Lower leg skin (tissue), 4 donors: ENCODE measurements around the gene TXNDC9. TPM values are rescaled to one million over a fixed set of nuclear protein-coding genes. Genes with fewer than 3 reads are reported as not detected.
A peak's percentile ranks its signal among the peaks of the same experiment; 100 is the strongest.
"Not testable (repeated sequence)": the region's sequence is repeated elsewhere in the genome, so short reads cannot be mapped to it uniquely, and the experiment has no call there.

Experiments used
- DNase-seq, 2 donors: peaks; one replicate each; pipeline ENCODE4 v3.0.0-alpha.2; 2019; ENCODE audit warnings: low spot score in 2 of 2
- H3K4me3 ChIP-seq: fragments of 200-600 bp; sonication (generic); 2 replicates; pipeline ENCODE4 v1.5.1; 2017; ENCODE audit warnings: mild to moderate bottlenecking, low read depth; ENCODE audit not compliant: poor library complexity, severe bottlenecking
- POLR2A ChIP-seq, 2 donors: fragments of 450-650 bp; IDR thresholded peaks; one replicate each; pipeline ENCODE4 v1.6.1; 2016 to 2017; ENCODE audit warnings: antibody characterized with exemption in 2 of 2, mild to moderate bottlenecking in 1 of 2, moderate library complexity in 1 of 2
- WGBS, 2 donors: methylation state at CpG; one replicate each; pipeline ENCODE4 v1.1.5; 2018; 5-methylcytosine and 5-hydroxymethylcytosine counted together
- intact Hi-C: fragments of 100-400 bp; cut with DNase I; formaldehyde crosslinking; loops from one replicate; pipeline ENCODE4 v1.15.0; 2023; ENCODE audit warnings: low total_unique reads
- total RNA-seq, 4 donors: library from RNA; depleted of rRNA; stranded (reverse); fragments of >200 nt; gene quantifications; one replicate each; pipeline ENCODE4 v1.1.0, GENCODE V29; 2016
- TF ChIP-seq, protein P1 (sequence below), 3 donors: fragments of 450-650 bp; IDR thresholded peaks; one replicate each; pipeline ENCODE4 v1.5.1; 2016; ENCODE audit warnings: antibody characterized with exemption in 3 of 3, mild to moderate bottlenecking in 3 of 3, moderate library complexity in 2 of 3

TXNDC9 gene
- total RNA-seq, 4 donors from 2014 or later, result 22.8 to 36.5 (median 33.1) TPM

GRCh38 chr2:99338029-99338585 lies 2.0 kb upstream of the TXNDC9 start:
- intact Hi-C loops, result no loop called here
- 1 to 2% methylated on average over 17 of the region's 17 CpGs for WGBS, 2 donors
- no peak for DNase-seq
- H3K4me3 ChIP-seq, result peak overlapping the region; percentile 77
- TF ChIP-seq, protein P1, sequence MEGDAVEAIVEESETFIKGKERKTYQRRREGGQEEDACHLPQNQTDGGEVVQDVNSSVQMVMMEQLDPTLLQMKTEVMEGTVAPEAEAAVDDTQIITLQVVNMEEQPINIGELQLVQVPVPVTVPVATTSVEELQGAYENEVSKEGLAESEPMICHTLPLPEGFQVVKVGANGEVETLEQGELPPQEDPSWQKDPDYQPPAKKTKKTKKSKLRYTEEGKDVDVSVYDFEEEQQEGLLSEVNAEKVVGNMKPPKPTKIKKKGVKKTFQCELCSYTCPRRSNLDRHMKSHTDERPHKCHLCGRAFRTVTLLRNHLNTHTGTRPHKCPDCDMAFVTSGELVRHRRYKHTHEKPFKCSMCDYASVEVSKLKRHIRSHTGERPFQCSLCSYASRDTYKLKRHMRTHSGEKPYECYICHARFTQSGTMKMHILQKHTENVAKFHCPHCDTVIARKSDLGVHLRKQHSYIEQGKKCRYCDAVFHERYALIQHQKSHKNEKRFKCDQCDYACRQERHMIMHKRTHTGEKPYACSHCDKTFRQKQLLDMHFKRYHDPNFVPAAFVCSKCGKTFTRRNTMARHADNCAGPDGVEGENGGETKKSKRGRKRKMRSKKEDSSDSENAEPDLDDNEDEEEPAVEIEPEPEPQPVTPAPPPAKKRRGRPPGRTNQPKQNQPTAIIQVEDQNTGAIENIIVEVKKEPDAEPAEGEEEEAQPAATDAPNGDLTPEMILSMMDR (IDR thresholded peaks at IDR 0.05), result no peak
- TF ChIP-seq POLR2A (IDR thresholded peaks at IDR 0.05), result no peak

DNA sequence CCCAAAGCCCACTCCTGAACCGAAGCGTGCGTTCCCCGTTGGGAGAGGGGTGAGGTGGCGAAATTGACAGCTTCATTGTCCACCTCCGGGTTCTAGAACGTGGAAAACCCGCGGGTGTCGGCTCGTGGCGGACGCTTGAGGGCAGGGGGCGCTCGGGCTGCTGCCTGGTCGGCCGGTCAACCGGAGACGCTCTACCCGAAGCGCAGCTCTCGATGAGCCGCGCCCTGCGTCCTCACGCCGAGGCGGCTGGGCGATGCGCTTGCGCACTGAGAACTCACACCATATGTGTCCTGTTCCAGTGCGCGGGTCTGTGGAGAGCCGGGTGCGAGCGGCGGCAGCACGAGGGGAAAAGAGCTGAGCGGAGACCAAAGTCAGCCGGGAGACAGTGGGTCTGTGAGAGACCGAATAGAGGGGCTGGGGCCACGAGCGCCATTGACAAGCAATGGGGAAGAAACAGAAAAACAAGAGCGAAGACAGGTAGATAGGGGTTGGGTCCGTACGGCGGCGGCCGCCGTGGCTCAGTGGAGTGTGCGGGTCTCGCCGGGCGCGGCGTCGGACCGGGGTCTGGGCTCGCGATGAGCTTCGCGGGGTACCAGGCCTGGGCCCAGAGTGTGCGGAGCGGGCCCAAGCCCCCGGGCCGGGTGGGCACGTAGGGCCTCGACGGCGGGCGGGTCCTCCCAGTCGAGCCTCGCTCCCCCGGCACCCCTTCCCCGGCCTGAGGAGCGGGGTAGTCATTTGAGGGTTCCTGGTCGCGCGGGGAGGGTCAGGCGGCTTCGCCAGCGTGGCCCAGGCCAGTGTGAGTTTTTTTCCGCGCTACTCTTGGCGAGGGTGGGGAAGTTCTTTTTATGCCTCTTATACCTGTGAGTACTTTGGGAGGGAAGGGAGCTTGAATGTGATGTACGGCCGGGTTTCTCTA lies 1.2 kb upstream of the TXNDC9 start, which contains the start of gene EIF5B:
Gene EIF5B, plus strand, starts transcription at position 277 of the 916 bp plus-strand sequence. Its CDS starts 166 bp downstream, at position 443.
- H3K4me3 ChIP-seq, result peak within 1 kb of the TSS; percentile 77
- no peak for TF ChIP-seq POLR2A (IDR thresholded peaks at IDR 0.05)
- TF ChIP-seq, protein P1 (IDR thresholded peaks at IDR 0.05), result peak in 1 of 3 donors; percentile 41
- intact Hi-C loops, result no loop called here
- WGBS, 2 donors, result 0% methylated on average over 73 to 82 of the region's 87 CpGs
- DNase-seq, result peak; percentile 95 to 99

GRCh38 chr2:99336804-99337112 lies 625 bp upstream of the TXNDC9 start:
- DNase-seq, result no peak
- TF ChIP-seq, protein P1 (IDR thresholded peaks at IDR 0.05), result no peak
- no peak for TF ChIP-seq POLR2A (IDR thresholded peaks at IDR 0.05)
- peak overlapping the region; percentile 77 for H3K4me3 ChIP-seq
- WGBS, 2 donors, result 0 to 1% methylated on average over 8 of the region's 8 CpGs
- intact Hi-C loops, result no loop called here

DNA sequence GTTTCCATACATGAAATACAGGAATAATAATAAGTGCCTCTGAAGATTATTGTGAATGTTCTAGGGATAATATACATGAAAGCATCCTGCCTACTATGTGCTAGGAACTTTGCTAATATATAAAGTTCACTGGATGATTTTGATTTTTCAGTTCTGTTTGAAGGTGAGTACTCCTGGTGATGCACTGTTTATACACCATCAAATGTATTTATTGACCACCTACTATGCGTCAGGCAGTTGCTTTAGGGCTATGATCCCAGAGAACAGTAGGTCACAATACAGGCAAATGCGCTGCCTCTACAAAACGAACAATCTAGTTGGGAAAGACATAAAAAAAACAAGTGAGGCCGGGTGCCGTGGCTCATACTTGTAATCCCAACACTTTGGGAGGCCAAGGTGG lies 10.7 kb downstream of the TXNDC9 start:
- no peak overlapping the region for H3K4me3 ChIP-seq
- TF ChIP-seq, protein P1 (IDR thresholded peaks at IDR 0.05), result no peak
- no peak for TF ChIP-seq POLR2A (IDR thresholded peaks at IDR 0.05)
- intact Hi-C loops, result no loop called here
- 94 to 95% methylated on average over 5 of the region's 5 CpGs for WGBS, 2 donors
- DNase-seq, result no peak

DNA sequence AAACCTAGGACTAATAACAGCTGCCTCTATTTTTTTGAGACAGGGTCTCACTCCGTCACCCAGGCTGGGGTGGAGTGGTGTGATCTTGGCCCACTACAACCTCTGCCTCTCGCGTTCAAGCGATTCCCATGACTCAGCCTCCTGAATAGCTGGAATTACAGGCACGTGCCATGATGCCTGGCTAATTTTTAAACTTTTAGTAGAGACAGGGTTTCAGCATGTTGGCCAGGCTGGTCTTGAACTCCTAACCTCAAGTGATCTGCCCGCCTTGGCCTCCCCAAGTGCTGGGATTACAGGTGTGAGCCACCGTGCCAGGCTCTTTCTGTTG lies 18.3 kb downstream of the TXNDC9 start:
- 95 to 97% methylated on average over 7 of the region's 7 CpGs for WGBS, 2 donors
- DNase-seq, intact Hi-C loops, H3K4me3 ChIP-seq: not testable (repeated sequence)

GRCh38 chr2:99317161-99317872 lies 18.8 kb downstream of the TXNDC9 start:
- no peak overlapping the region for H3K4me3 ChIP-seq
- intact Hi-C loops, result no loop called here
- no peak for DNase-seq
- TF ChIP-seq, protein P1 (IDR thresholded peaks at IDR 0.05), result no peak
- TF ChIP-seq POLR2A (IDR thresholded peaks at IDR 0.05), result no peak
- 97 to 99% methylated on average over 9 of the region's 9 CpGs for WGBS, 2 donors

- intact Hi-C loops, H3K4me3 ChIP-seq, DNase-seq: not testable (repeated sequence)
- 92 to 95% methylated on average over 2 of the region's 2 CpGs for WGBS, 2 donors
Observed at GRCh38 chr2:99301097-99301496, 35.0 kb downstream of the TXNDC9 start, which contains the start of gene LYG1. Gene LYG1 (minus strand): TSS chr2:99301197. CDS start chr2:99295670, 5,527 bp downstream.
